Keratinocyte (primary cell): ENCODE results near the gene NCBP3. TPM values are rescaled to one million over a fixed set of nuclear protein-coding genes. Genes with fewer than 3 reads are reported as not detected.

ENCODE experiments used
- DNase-seq: peaks from one replicate; pipeline ENCODE4 v3.0.0-alpha.2; 2011; ENCODE audit warnings: low read depth, missing footprints, low spot score
- FAIRE-seq: peaks from 2 replicates; lab custom pipeline; 2011; peaks lifted over from hg19 to GRCh38; lab: Jason Lieb, UNC
- H2AFZ ChIP-seq: 2 replicates; pipeline ENCODE4 v1.6.0; 2012; ENCODE audit warnings: low read length, control low read depth, inconsistent platforms; ENCODE audit not compliant: control insufficient read depth
- H3K27ac ChIP-seq: 2 replicates; pipeline ENCODE4 v1.5.1; 2011; ENCODE audit warnings: low read length; ENCODE audit not compliant: control insufficient read depth, insufficient read depth
- H3K27me3 ChIP-seq: 3 replicates; pipeline ENCODE4 v1.6.0; 2011; ENCODE audit warnings: low read length; ENCODE audit not compliant: control insufficient read depth, insufficient read depth; ENCODE audit errors: extremely low read depth
- H3K36me3 ChIP-seq, 2 experiments: 2 replicates in 1 of 2; 3 replicates in 1 of 2; pipeline ENCODE4 v1.5.1; 2011; ENCODE audit warnings: low read length in 2 of 2, mild to moderate bottlenecking in 1 of 2; ENCODE audit not compliant: control insufficient read depth in 2 of 2, insufficient read depth in 2 of 2; ENCODE audit errors: extremely low read depth in 1 of 2
- H3K4me1 ChIP-seq: 3 replicates; pipeline ENCODE4 v1.5.1; 2011; ENCODE audit warnings: low read length; ENCODE audit not compliant: control insufficient read depth, insufficient read depth; ENCODE audit errors: extremely low read depth
- H3K4me2 ChIP-seq: 3 replicates; pipeline ENCODE4 v1.6.0; 2011; ENCODE audit warnings: low read depth, low read length; ENCODE audit not compliant: control insufficient read depth, insufficient read depth; ENCODE audit errors: extremely low read depth
- H3K4me3 ChIP-seq, 3 experiments: fragments of 200-600 bp in 1 of 3; sonication (generic) in 1 of 3; 2 replicates in 2 of 3; 3 replicates in 1 of 3; pipeline ENCODE4 v1.5.1; 2011 to 2016; ENCODE audit warnings: low read length in 3 of 3, mild to moderate bottlenecking in 3 of 3, control low read depth in 2 of 3, inconsistent platforms in 1 of 3, low read depth in 1 of 3, mixed read lengths in 1 of 3, mixed run types in 1 of 3, moderate library complexity in 1 of 3; ENCODE audit not compliant: control insufficient read depth in 2 of 3, insufficient read depth in 2 of 3; ENCODE audit errors: extremely low read depth in 1 of 3
- H3K79me2 ChIP-seq: 2 replicates; pipeline ENCODE4 v1.6.0; 2012; ENCODE audit warnings: low read length; ENCODE audit not compliant: control insufficient read depth, insufficient read depth
- H3K9ac ChIP-seq: 3 replicates; pipeline ENCODE4 v1.6.0; 2011; ENCODE audit warnings: low read length; ENCODE audit not compliant: control insufficient read depth, insufficient read depth; ENCODE audit errors: extremely low read depth
- H3K9me1 ChIP-seq: 3 replicates; pipeline ENCODE4 v1.6.0; 2011; ENCODE audit warnings: low read length; ENCODE audit not compliant: control insufficient read depth, insufficient read depth; ENCODE audit errors: extremely low read depth
- H3K9me3 ChIP-seq: 2 replicates; pipeline ENCODE4 v1.5.1; 2012; ENCODE audit warnings: low read depth, low read length; ENCODE audit not compliant: control insufficient read depth
- H4K20me1 ChIP-seq: 3 replicates; pipeline ENCODE4 v1.6.0; 2011; ENCODE audit warnings: low read length; ENCODE audit not compliant: control insufficient read depth, insufficient read depth; ENCODE audit errors: extremely low read depth
- CTCF ChIP-seq, 3 experiments: IDR thresholded peaks in 1 of 3; conservative IDR thresholded peaks in 1 of 3; optimal IDR thresholded peaks in 1 of 3; 2 replicates in 2 of 3; 3 replicates in 1 of 3; pipeline versions ENCODE3 to v1.5.1; 2011; ENCODE audit warnings: low read length in 3 of 3, mild to moderate bottlenecking in 3 of 3, moderate library complexity in 2 of 3, control low read depth in 1 of 3, inconsistent platforms in 1 of 3; ENCODE audit not compliant: insufficient read depth in 2 of 3; ENCODE audit errors: extremely low read depth in 1 of 3
- EZH2 ChIP-seq: IDR thresholded peaks from one replicate; pipeline ENCODE4 v1.6.1; 2012; ENCODE audit warnings: inconsistent platforms, mild to moderate bottlenecking, low read length, moderate library complexity
- dilution Hi-C: fragments of 300-500 bp; cut with MboI; formaldehyde crosslinking; loops from one replicate; pipeline ENCODE4 v1.7.0; 2020; ENCODE audit warnings: low sequenced_read_pairs; ENCODE audit not compliant: extremely low pct_ligation_motif_present
- polyA plus RNA-seq, 5 experiments: library from polyadenylated mRNA; depleted of rRNA in 3 of 5; stranded (reverse) in 3 of 5; stranded (forward) in 1 of 5; unstranded in 1 of 5; fragments of >200 nt; gene quantifications; 1 replicate in 1 of 5; 2 replicates in 3 of 5; 3 replicates in 1 of 5; pipeline versions ENCODE4 v1.2.1 to v1.2.3, GENCODE V29; 2011 to 2012; ENCODE audit warnings: missing spikeins in 2 of 5, low read depth in 1 of 5, low replicate concordance in 1 of 5

NCBP3 gene
- polyA plus RNA-seq, 1 donor (not counting 4 experiments of a cell fraction or from before 2014, with no cell fraction given) = 22.1 TPM

- Histone ChIP-seq H3K9me3 (no peaks in the 10 kb centered on the region), H4K20me1 (no peaks in the 10 kb centered on the region), H3K9me1 (no peaks in the 10 kb centered on the region), H3K36me3 (no peaks in the 10 kb centered on the region), H3K27me3 (no peaks in the 10 kb centered on the region), H3K4me2 (no peak overlapping the region), H3K4me3 (no peak overlapping the region), H3K27ac (no peak overlapping the region), H3K9ac (no peak overlapping the region), H2AFZ (no peak overlapping the region), H3K79me2 (no peaks in the 10 kb centered on the region), H3K4me1 (peaks cover 53% of the 10 kb centered on the region)
- no peak for DNase-seq
- FAIRE-seq = no peak
- no peak for TF ChIP-seq CTCF (optimal IDR thresholded peaks at IDR 0.05 in 1 of 3, IDR thresholded peaks at IDR 0.05 in 1 of 3, conservative IDR thresholded peaks at IDR 0.05 in 1 of 3; ENCODE audit: extremely low read depth in 1 of 3, insufficient read depth in 2 of 3, low read length in 3 of 3)
- TF ChIP-seq EZH2 = no peak
- dilution Hi-C loops = no loop called here
These were observed 44.8 kb upstream of the NCBP3 start for GRCh38 chr17:3890878-3891219.

GRCh38 chr17:3890082-3890877 lies 44.2 kb upstream of the NCBP3 start:
- H3K27me3 ChIP-seq = no peaks in the 10 kb centered on the region
- no peaks in the 10 kb centered on the region for H3K36me3 ChIP-seq
- no peaks in the 10 kb centered on the region for H3K79me2 ChIP-seq
- H3K4me1 ChIP-seq = peaks cover 53% of the 10 kb centered on the region
- peak overlapping the region; percentile 41 for H2AFZ ChIP-seq
- peak overlapping the region; percentile 75 for H3K27ac ChIP-seq
- TF ChIP-seq EZH2 (no peak), CTCF (optimal IDR thresholded peaks at IDR 0.05 in 1 of 3, IDR thresholded peaks at IDR 0.05 in 1 of 3, conservative IDR thresholded peaks at IDR 0.05 in 1 of 3; ENCODE audit: extremely low read depth in 1 of 3, insufficient read depth in 2 of 3, low read length in 3 of 3) (no peak)
- H3K4me2 ChIP-seq = peak overlapping the region; percentile 49
- dilution Hi-C loops = no loop called here
- H3K9ac ChIP-seq = peak overlapping the region; percentile 64
- H4K20me1 ChIP-seq = no peaks in the 10 kb centered on the region
- H3K4me3 ChIP-seq = no peak overlapping the region
- H3K9me3 ChIP-seq = no peaks in the 10 kb centered on the region
- peak; percentile 54 for DNase-seq
- peak; percentile 79 for FAIRE-seq
- no peaks in the 10 kb centered on the region for H3K9me1 ChIP-seq
